Activated CD4-positive, alpha-beta T cell treated with anti-CD3 and anti-CD28 coated beads for 24 hours (primary cell): ENCODE measurements around the gene SLIT3.

Experiments
- DNase-seq, 2 donors: peaks; one replicate each; pipeline ENCODE4 v3.0.0-alpha.2; 2020; ENCODE audit warnings: low read depth in 2 of 2

Gene SLIT3

GRCh38 chr5:169029661-169030274 lies 271.2 kb downstream of the SLIT3 start:
- DNase-seq = no peak

DNA sequence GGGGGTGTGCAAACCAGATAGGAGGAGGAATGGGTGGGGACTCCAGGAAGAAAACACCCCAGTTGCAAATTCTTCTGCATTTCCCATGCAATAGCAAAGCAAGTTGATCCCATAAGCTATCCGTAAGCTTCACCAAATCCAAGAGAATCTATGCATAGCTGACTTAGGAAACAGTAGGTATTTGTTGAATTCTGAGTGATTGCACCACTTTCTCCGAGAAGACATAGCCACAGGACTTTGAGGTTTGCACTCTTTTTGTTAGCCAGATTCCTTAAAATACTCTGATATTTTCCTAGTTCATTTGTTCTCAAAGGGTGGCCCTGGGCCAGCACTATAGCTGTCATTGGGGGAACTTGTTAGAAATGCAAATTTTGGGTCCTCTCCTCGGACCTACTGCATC lies 271.9 kb downstream of the SLIT3 start:
- no peak for DNase-seq

DNA sequence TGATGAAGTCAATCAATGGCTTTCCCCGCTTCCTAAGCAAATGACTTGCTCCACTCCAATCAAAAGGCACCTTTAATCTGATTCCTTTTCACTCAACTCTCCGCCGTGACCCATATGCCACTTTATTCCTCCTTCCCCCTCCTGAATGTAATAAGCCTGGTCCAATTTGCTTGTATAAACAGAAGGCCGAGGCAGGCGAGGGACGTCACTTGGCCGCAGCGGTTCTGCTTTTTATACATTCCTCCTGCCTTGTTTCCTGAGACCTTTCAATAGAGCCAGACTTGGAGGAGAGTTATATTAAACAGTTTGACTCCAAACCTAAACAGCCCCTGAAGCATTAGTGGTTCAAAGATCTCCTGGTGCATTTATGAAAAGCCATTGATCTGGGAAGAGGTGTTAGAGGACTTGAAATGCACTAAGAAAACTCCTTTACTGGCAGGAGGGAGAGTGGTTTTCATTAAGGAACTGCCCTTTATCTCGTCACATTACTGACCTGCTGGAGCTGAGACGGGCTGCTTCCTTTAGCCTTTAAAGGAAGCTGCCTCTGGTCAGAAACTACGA lies 273.4 kb downstream of the SLIT3 start:
- no peak for DNase-seq

- DNase-seq = no peak
Measured at GRCh38 chr5:169025491-169025890, 275.4 kb downstream of the SLIT3 start.

DNA sequence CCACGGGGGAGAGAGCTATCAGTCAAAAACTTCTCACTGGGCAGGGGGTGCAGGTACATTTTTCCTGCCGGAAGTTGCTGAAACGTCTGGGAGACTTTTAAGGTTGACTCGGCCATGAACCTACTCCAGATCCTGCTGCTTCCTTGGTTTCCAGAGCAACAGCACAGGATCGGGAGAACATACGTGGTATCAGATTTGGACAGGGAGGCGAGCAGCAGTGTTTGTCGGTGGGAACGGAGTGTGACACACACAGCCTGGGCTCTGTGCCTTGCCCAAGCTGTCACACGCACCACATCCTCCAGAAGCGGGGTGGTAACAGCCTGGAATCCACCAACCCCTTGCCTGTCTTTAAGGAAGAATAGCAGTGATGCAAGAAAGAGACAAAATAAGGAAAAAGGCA lies 276.5 kb downstream of the SLIT3 start:
- no peak for DNase-seq

GRCh38 chr5:169022718-169023117 lies 278.2 kb downstream of the SLIT3 start:
- no peak for DNase-seq

DNA sequence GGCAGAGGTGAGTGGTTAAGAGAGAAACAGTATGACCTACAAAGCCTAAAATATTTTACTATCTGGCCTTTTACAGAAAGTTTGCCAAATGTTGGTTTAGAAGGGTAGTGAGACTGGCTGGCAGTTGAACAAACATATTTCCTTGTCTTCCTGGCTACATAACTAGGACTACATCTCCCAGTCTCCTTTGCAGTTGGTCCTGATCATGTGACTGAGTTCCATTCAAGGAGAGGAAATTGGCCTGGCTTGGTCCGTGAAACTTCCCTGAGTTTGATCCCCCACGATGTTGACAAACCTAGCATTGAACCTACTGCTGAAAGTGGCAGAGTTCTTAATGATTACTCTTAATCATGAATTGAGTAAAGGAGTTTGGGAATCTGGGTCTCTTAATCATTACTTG lies 280.8 kb downstream of the SLIT3 start:
- DNase-seq = no peak

- DNase-seq = no peak
Measured at GRCh38 chr5:169018925-169019324, 282.0 kb downstream of the SLIT3 start.

DNA sequence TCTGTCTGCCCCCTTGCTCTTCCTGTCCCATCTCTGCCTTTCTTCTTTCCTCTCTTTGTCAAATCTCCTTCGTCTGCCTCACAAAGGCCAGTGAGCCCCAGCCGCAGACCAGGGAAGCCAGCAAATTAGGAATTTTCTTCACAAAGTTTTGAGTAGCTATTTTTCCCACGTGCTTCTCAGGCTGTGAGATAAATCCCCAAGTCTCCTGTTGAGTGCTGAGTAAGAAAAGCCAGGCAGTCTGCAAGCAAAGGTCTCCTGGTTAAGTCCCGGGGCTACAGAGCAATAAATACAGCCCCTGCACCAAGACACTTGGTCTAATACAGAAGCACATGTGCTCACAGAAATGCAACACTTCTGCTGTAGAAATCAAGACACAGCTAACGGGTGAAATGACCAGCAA lies 284.9 kb downstream of the SLIT3 start:
- DNase-seq = no peak

- DNase-seq = no peak
Measured at GRCh38 chr5:169013846-169014245, 287.1 kb downstream of the SLIT3 start.

DNA sequence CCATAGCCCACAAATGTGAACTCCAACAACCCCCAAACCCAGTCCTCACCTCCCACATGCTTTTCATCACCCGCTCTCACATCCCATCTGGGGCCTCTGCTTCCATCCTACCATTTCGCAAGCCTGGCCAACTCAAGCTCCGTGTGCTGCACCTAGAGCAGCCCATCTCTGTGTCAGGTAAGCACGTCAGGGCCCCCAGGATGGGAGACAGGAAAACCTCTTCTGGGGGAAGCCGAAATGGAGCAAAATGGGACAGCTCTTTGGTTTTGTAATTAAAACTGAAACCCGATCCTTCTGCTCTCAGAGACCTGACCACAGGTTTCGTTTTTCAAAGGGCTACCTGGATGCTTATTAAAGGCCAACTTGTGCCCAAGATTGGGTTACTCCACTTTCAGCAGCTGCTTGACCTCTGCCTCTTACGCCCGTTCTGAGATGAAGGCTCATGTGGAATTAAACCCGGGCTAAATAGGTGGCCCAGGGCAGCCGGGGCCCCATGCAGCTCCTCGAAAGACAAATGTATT lies 287.7 kb downstream of the SLIT3 start:
- DNase-seq = no peak

DNA sequence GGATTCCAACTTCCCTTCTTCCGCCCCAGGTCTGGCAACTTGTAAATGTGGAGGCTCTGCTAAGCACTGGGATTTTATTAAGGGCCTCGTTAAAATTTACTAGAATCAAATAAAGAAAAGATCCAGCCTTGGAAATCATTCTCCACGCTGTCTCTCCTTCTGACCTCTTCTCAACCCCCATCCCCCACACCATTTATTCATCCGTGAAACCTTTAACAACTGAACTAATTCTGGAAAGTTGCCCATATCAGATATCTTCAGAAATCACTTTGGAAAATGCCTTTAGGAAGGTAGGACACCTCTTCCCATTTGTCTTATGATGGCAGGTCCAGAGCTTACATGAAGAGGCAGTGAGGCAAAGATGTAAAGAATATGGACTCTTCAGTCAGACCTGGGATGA lies 288.5 kb downstream of the SLIT3 start:
- DNase-seq = no peak

- no peak for DNase-seq
Measured at GRCh38 chr5:169011451-169011850, 289.5 kb downstream of the SLIT3 start.

- DNase-seq = no peak
Measured at GRCh38 chr5:169011009-169011408, 289.9 kb downstream of the SLIT3 start.

DNA sequence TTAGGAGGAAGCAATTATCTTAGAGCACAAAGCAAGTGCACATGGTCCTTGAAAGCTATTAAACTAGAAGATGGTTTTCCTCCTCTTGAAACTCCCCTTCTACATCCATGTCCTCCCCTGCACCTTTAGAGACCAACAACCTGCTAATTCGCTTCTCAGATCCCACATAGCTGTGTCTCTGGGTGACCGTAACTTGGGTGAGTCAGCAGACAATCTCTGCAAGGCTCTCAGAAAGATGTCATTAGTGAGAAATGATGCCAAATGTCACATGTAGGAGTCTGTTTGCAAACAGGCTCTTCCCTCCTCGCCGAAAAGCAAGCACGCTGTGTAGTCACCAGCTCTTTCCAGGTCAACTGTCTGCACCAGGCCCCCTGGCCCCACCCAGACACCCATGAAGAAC lies 291.8 kb downstream of the SLIT3 start:
- no peak for DNase-seq

DNA sequence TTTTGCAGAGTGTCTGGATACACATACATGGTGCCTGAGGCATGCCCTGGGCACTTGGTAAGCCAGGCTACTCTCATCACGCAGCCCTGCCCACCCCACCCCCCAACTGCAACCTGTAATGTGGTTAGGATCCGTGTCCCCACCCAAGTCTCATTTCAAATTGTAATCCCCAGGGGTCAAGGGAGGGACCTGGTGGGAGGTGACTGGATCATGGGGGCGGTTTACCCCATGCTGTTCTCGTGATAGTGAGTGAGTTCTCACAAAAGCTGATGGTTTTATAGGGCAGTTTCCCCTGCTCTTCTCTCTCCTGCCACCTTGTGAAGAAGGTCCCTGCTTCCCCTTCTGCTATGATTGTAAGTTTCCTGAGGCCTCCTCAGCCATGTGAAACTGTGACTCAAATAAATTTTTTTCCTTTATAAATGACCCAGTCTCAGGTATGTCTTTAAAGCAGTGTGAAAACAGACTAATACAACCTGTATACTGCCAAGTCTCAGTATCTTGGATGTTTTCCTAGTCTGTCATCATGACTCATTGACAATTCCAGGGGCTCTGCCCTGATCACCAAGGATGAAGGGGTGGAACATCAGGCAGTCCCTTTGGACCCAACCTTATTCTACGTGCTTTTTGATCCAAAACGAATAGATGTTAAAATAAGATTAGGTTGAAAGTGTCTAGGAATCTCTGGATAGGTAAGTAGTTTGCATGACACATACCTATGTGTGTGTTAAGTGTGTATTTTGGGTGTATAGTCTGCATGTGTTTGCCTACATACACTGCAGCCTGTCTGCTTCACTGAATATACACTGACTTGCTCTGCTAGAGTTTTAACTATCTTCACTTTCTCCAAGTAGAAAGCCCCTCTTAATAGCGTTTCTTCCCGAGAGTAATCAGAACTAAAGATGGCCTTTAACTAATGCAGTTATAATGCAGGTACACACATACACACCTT lies 293.8 kb downstream of the SLIT3 start:
- no peak for DNase-seq

- no peak for DNase-seq
Measured at GRCh38 chr5:169004551-169004950, 296.4 kb downstream of the SLIT3 start.

- DNase-seq = no peak
Measured at GRCh38 chr5:169003721-169004541, 297.0 kb downstream of the SLIT3 start.

- no peak for DNase-seq
Measured at GRCh38 chr5:169002953-169003555, 297.9 kb downstream of the SLIT3 start.

DNA sequence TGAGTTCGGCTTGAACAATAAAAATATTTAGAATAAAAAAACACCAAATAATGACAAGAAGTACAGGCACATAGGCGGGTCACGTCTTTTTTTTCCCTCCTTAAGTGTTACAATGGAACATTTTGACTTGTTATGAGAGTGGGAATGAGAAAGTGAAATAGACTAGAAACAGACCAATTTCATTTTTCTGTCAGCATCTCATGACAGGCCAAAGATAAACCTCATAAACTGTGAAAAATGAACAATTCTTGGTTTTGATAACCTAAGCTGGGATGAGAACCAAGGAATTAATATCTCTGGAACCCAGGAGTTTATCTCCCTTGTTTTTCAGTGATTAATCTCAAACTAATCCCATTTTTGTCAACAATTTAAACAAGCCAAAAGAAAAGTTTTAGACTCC lies 299.5 kb downstream of the SLIT3 start:
- no peak for DNase-seq

DNA sequence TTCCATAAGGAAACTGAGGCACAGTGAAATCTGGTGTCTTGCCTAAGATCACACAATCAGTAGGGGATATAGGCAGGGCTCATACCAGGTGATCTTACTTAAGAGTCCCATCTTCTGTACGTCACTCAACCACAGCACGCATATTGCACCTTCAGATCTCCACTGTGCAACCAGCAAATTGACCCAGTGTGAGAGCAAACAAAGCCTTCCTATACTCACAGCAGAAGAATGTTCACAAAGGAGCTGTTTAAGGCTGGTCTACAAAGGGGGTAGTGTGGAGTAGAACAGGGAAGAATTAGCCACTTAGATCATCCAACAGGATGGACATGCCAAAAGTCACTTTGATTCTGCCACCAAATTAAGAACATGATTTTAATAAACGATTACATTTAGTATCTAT lies 305.9 kb downstream of the SLIT3 start:
- no peak for DNase-seq
